SK-N-SH (cell line): ENCODE results near the gene ATOSB.
"Not testable (repeated sequence)": the region's sequence is repeated elsewhere in the genome, so short reads cannot be mapped to it uniquely, and the experiment has no call there.

Experiments used
- CTCF ChIP-seq: fragments of 200-600 bp; sonication (generic); IDR thresholded peaks from 2 replicates; pipeline ENCODE4 v1.6.1; 2017; ENCODE audit warnings: antibody characterized with exemption, mild to moderate bottlenecking, moderate library complexity
- EP300 ChIP-seq, 2 experiments: IDR thresholded peaks; 2 replicates each; pipeline versions ENCODE4 v1.4.0 to v1.6.1; 2012; ENCODE audit warnings: borderline replicate concordance in 1 of 2, low read depth in 1 of 2, low read length in 1 of 2
- FOXM1 ChIP-seq: IDR thresholded peaks from 2 replicates; pipeline ENCODE4 v1.4.0; 2012; ENCODE audit warnings: low read depth, mild to moderate bottlenecking
- JUND ChIP-seq: IDR thresholded peaks from 2 replicates; pipeline ENCODE4 v1.4.0; 2012
- MXI1 ChIP-seq: IDR thresholded peaks from 2 replicates; pipeline ENCODE4 v1.6.1; 2012; ENCODE audit warnings: mild to moderate bottlenecking, low read depth, low read length, improper control_type of control experiment
- NRF1 ChIP-seq: IDR thresholded peaks from 2 replicates; pipeline ENCODE4 v1.6.1; 2012; ENCODE audit warnings: low read depth, mild to moderate bottlenecking, low read length
- POLR2AphosphoS5 ChIP-seq: IDR thresholded peaks from 2 replicates; pipeline ENCODE4 v1.6.1; 2012; ENCODE audit warnings: low read depth, low read length
- RAD21 ChIP-seq: IDR thresholded peaks from 2 replicates; pipeline ENCODE4 v1.6.1; 2012; ENCODE audit warnings: mild to moderate bottlenecking, low read length
- REST ChIP-seq: IDR thresholded peaks from 2 replicates; pipeline ENCODE4 v1.6.1; 2012; ENCODE audit warnings: mild to moderate bottlenecking, low read depth, low read length, moderate library complexity
- SMC3 ChIP-seq: IDR thresholded peaks from 2 replicates; pipeline ENCODE4 v1.6.1; 2012; ENCODE audit warnings: low read depth, low read length, improper control_type of control experiment
- USF1 ChIP-seq: IDR thresholded peaks from 2 replicates; pipeline ENCODE4 v1.4.0; 2012; ENCODE audit warnings: low read depth, borderline replicate concordance
- USF2 ChIP-seq: fragments of 150-350 bp; IDR thresholded peaks from 2 replicates; pipeline ENCODE4 v1.6.1; 2017; ENCODE audit warnings: antibody characterized with exemption, low read length, low read depth, borderline replicate concordance
- ZBTB33 ChIP-seq: IDR thresholded peaks from 2 replicates; pipeline ENCODE4 v1.4.0; 2012; ENCODE audit warnings: low read depth, borderline replicate concordance

- TF ChIP-seq USF2; MXI1; REST; CTCF; SMC3; USF1; JUND; FOXM1; EP300 (IDR thresholded peaks at IDR 0.05; ENCODE audit: borderline replicate concordance in 1 of 2, low read depth in 1 of 2, low read length in 1 of 2); RAD21; POLR2AphosphoS5; ZBTB33; NRF1: not testable (repeated sequence)
Measured at GRCh38 chr9:35157836-35158235, 42.2 kb upstream of the ATOSB start.
